H1 (cell line): Measurements from ENCODE around the gene SNRPE. TPM values are rescaled to one million over a fixed set of nuclear protein-coding genes. Genes with fewer than 3 reads are reported as not detected.

Experiments used
- CTCF ChIA-PET: fragments of 300-600 bp; sonication (Branson Sonifier 250); formaldehyde crosslinking; loops from one replicate; lab custom pipeline; 2021; ENCODE audit not compliant: partially characterized antibody; lab: Charles Lee
- POLR2A ChIA-PET: fragments of 300-600 bp; sonication (Branson Sonifier 250); formaldehyde crosslinking; loops from one replicate; lab custom pipeline; 2021; ENCODE audit warnings: inconsistent platforms; ENCODE audit not compliant: partially characterized antibody; lab: Charles Lee
- DNase-seq, 2 experiments: peaks; one replicate each; pipeline versions ENCODE4 v3.0.0 to v3.0.0-alpha.2; 2010 to 2022; ENCODE audit warnings: low spot score in 2 of 2, low read depth in 1 of 2, mixed read lengths in 1 of 2
- FAIRE-seq: peaks from 2 replicates; lab custom pipeline; 2011; peaks lifted over from hg19 to GRCh38; lab: Jason Lieb, UNC
- H2AFZ ChIP-seq: 2 replicates; pipeline ENCODE4 v1.8.1; 2012; ENCODE audit warnings: low read length, inconsistent platforms
- H2AK5ac ChIP-seq: 2 replicates; pipeline ENCODE4 v1.6.1; 2013; ENCODE audit warnings: low read depth, low read length
- H2BK120ac ChIP-seq: replicated peaks from 2 replicates; pipeline ENCODE3; 2013; ENCODE audit warnings: low read depth, low read length, inconsistent platforms
- H2BK12ac ChIP-seq: 2 replicates; pipeline ENCODE4 v1.6.1; 2013; ENCODE audit warnings: low read depth, low read length
- H2BK15ac ChIP-seq: 2 replicates; pipeline ENCODE4 v1.6.1; 2013; ENCODE audit warnings: low read length
- H2BK20ac ChIP-seq: 2 replicates; pipeline ENCODE4 v1.6.1; 2013; ENCODE audit warnings: low read length
- H2BK5ac ChIP-seq: 2 replicates; pipeline ENCODE4 v1.6.1; 2013; ENCODE audit warnings: low read depth, low read length
- H3K14ac ChIP-seq: 2 replicates; pipeline ENCODE4 v1.6.1; 2013; ENCODE audit warnings: inconsistent platforms; ENCODE audit not compliant: insufficient read length
- H3K18ac ChIP-seq: 2 replicates; pipeline ENCODE4 v1.6.1; 2013; ENCODE audit warnings: low read length; ENCODE audit errors: extremely low read depth
- H3K23ac ChIP-seq: 2 replicates; pipeline ENCODE4 v1.6.1; 2013; ENCODE audit warnings: inconsistent platforms; ENCODE audit not compliant: insufficient read length
- H3K23me2 ChIP-seq: 2 replicates; pipeline ENCODE4 v1.6.1; 2013; ENCODE audit warnings: low read depth, low read length
- H3K27ac ChIP-seq: 2 replicates; pipeline ENCODE4 v1.6.1; 2011; ENCODE audit warnings: low read depth, low read length, inconsistent platforms
- H3K27me3 ChIP-seq, 4 experiments: replicated peaks in 1 of 4; 1 replicate in 1 of 4; 2 replicates in 3 of 4; pipeline versions ENCODE4 v1.6.1 to v1.8.1; 2011 to 2013; ENCODE audit warnings: low read length in 3 of 4, mild to moderate bottlenecking in 3 of 4, inconsistent platforms in 2 of 4, mixed read lengths in 2 of 4, moderate library complexity in 1 of 4; ENCODE audit not compliant: control insufficient read depth in 3 of 4, insufficient read depth in 3 of 4; ENCODE audit errors: extremely low read depth in 1 of 4
- H3K36me3 ChIP-seq, 4 experiments: 2 replicates each; pipeline versions ENCODE4 v1.6.1 to v1.8.1; 2011 to 2013; ENCODE audit warnings: mild to moderate bottlenecking in 4 of 4, low read length in 3 of 4, moderate library complexity in 2 of 4, control low read depth in 1 of 4, inconsistent platforms in 1 of 4; ENCODE audit not compliant: insufficient read depth in 4 of 4, control insufficient read depth in 2 of 4
- H3K4ac ChIP-seq: replicated peaks from 2 replicates; pipeline ENCODE3; 2013; ENCODE audit warnings: low read length, low read depth, mixed read lengths, inconsistent platforms; ENCODE audit not compliant: insufficient read length
- H3K4me1 ChIP-seq, 4 experiments: replicated peaks in 1 of 4; 1 replicate in 1 of 4; 2 replicates in 3 of 4; pipeline versions ENCODE4 v1.6.1 to v1.8.1; 2011 to 2013; ENCODE audit warnings: low read length in 3 of 4, inconsistent platforms in 2 of 4, mixed read lengths in 1 of 4; ENCODE audit not compliant: insufficient read depth in 4 of 4, control insufficient read depth in 3 of 4
- H3K4me2 ChIP-seq, 2 experiments: 2 replicates each; pipeline versions ENCODE4 v1.6.1 to v1.8.1; 2011 to 2013; ENCODE audit warnings: low read depth in 2 of 2, low read length in 2 of 2, control low read depth in 1 of 2, inconsistent platforms in 1 of 2, mild to moderate bottlenecking in 1 of 2; ENCODE audit not compliant: insufficient read depth in 1 of 2
- H3K4me3 ChIP-seq, 4 experiments: fragments of 200-600, 300-600 bp in 1 of 4; sonication (generic), shearing (Covaris generic), sonication (Bioruptor Twin) in 1 of 4; 2 replicates each; pipeline versions ENCODE4 v1.5.1 to v1.8.1; 2011 to 2016; ENCODE audit warnings: low read length in 4 of 4, low read depth in 3 of 4, control low read depth in 2 of 4, inconsistent platforms in 2 of 4, mild to moderate bottlenecking in 2 of 4, mixed read lengths in 1 of 4, moderate library complexity in 1 of 4; ENCODE audit not compliant: insufficient read depth in 2 of 4; ENCODE audit errors: extremely low read depth in 1 of 4
- H3K56ac ChIP-seq: replicated peaks from 2 replicates; pipeline ENCODE3; 2013; ENCODE audit warnings: low read depth, mild to moderate bottlenecking, mixed read lengths, low read length, inconsistent platforms; ENCODE audit not compliant: insufficient read length
- H3K79me1 ChIP-seq: 2 replicates; pipeline ENCODE4 v1.6.1; 2013; ENCODE audit warnings: low read depth, low read length, control low read depth
- H3K79me2 ChIP-seq, 2 experiments: 2 replicates each; pipeline versions ENCODE4 v1.6.1 to v1.8.1; 2012 to 2013; ENCODE audit warnings: low read length in 2 of 2, mild to moderate bottlenecking in 2 of 2, inconsistent platforms in 1 of 2; ENCODE audit not compliant: insufficient read depth in 2 of 2, control insufficient read depth in 1 of 2
- H3K9ac ChIP-seq, 4 experiments: replicated peaks in 1 of 4; 1 replicate in 1 of 4; 2 replicates in 3 of 4; pipeline versions ENCODE4 v1.6.1 to v1.8.1; 2011 to 2013; ENCODE audit warnings: low read depth in 3 of 4, low read length in 3 of 4, control low read depth in 2 of 4, mild to moderate bottlenecking in 2 of 4, moderate library complexity in 2 of 4, inconsistent platforms in 1 of 4; ENCODE audit errors: extremely low read depth in 1 of 4
- H3K9me3 ChIP-seq, 2 experiments: 2 replicates each; pipeline versions ENCODE4 v1.6.1 to v1.8.1; 2012 to 2013; ENCODE audit warnings: mild to moderate bottlenecking in 2 of 2, moderate library complexity in 2 of 2, control low read depth in 1 of 2, inconsistent platforms in 1 of 2, low read depth in 1 of 2, low read length in 1 of 2, mixed read lengths in 1 of 2; ENCODE audit not compliant: insufficient read depth in 2 of 2
- H4K20me1 ChIP-seq, 2 experiments: replicated peaks in 1 of 2; 2 replicates each; pipeline versions ENCODE3 to v1.8.1; 2011 to 2013; ENCODE audit warnings: inconsistent platforms in 2 of 2, low read length in 2 of 2, mild to moderate bottlenecking in 1 of 2; ENCODE audit not compliant: insufficient read depth in 2 of 2, control insufficient read depth in 1 of 2
- H4K5ac ChIP-seq: 2 replicates; pipeline ENCODE4 v1.6.1; 2013; ENCODE audit warnings: low read length, low read depth, mixed read lengths, inconsistent platforms; ENCODE audit not compliant: insufficient read length
- H4K8ac ChIP-seq: 2 replicates; pipeline ENCODE4 v1.8.0; 2013; ENCODE audit warnings: mild to moderate bottlenecking, moderate library complexity, low read length, inconsistent platforms; ENCODE audit not compliant: insufficient read depth; ENCODE audit errors: extremely low read depth
- H4K91ac ChIP-seq: replicated peaks from 2 replicates; pipeline ENCODE3; 2013; ENCODE audit warnings: low read length, mixed read lengths, inconsistent platforms; ENCODE audit not compliant: insufficient read length
- BRCA1 ChIP-seq: IDR thresholded peaks from 2 replicates; pipeline ENCODE4 v1.6.1; 2012; ENCODE audit warnings: low read depth, low read length, improper control_type of control experiment
- EP300 ChIP-seq, 2 experiments: IDR thresholded peaks; 1 replicate in 1 of 2; 2 replicates in 1 of 2; pipeline ENCODE4 v1.6.1; 2011 to 2012; ENCODE audit warnings: low read depth in 2 of 2, low read length in 2 of 2, mild to moderate bottlenecking in 2 of 2, borderline replicate concordance in 1 of 2, inconsistent platforms in 1 of 2, moderate library complexity in 1 of 2
- RAD21 ChIP-seq, 2 experiments: IDR thresholded peaks in 1 of 2; conservative IDR thresholded peaks in 1 of 2; 2 replicates each; pipeline ENCODE4 v1.6.1; 2011; ENCODE audit warnings: low read depth in 2 of 2, low read length in 2 of 2, improper control_type of control experiment in 1 of 2, inconsistent platforms in 1 of 2, mild to moderate bottlenecking in 1 of 2, moderate library complexity in 1 of 2
- SIX5 ChIP-seq: IDR thresholded peaks from 2 replicates; pipeline ENCODE4 v1.6.1; 2011; ENCODE audit warnings: mild to moderate bottlenecking, low read depth, low read length
- WGBS, 2 experiments: shearing (Covaris generic) in 1 of 2; methylation state at CpG; one replicate each; pipeline versions ENCODE4 v1.1.6 to v1.1.7; 2013 to 2015; ENCODE audit warnings: low lambda C conversion rate in 2 of 2, mixed read lengths in 2 of 2, inconsistent platforms in 1 of 2, low coverage in 1 of 2, missing lambda C conversion rate in 1 of 2; ENCODE audit not compliant: insufficient replicate concordance in 2 of 2, insufficient coverage in 1 of 2, insufficient read length in 1 of 2; ENCODE audit errors: extremely low coverage in 1 of 2, missing lambda C conversion rate in 1 of 2; 5-methylcytosine and 5-hydroxymethylcytosine counted together
- polyA plus RNA-seq, 7 experiments: library from polyadenylated mRNA; depleted of rRNA in 3 of 7; stranded (reverse) in 5 of 7; unstranded in 2 of 7; fragments of >200 nt in 5 of 7; fragments of 200-250 nt in 2 of 7; gene quantifications; 1 replicate in 5 of 7; 2 replicates in 1 of 7; 4 replicates in 1 of 7; pipeline versions ENCODE4 v1.2.1 to v1.2.3, GENCODE V29; 2011 to 2013; ENCODE audit warnings: missing spikeins in 2 of 7, mixed read lengths in 2 of 7
- total RNA-seq: library from RNA; stranded (reverse); fragmentation: NEBNext Ultra II Directional; extraction: Animal tissue kit (Norgen Biotek cat#: 25700); gene quantifications from 2 replicates; pipeline ENCODE4 v1.2.1, GENCODE V29; 2021

SNRPE gene
- total and polyA plus RNA-seq, 2 of the 8 experiments (the other 6 are each of a cell fraction or from before 2014, with no cell fraction given): 416 to 461 TPM

DNA sequence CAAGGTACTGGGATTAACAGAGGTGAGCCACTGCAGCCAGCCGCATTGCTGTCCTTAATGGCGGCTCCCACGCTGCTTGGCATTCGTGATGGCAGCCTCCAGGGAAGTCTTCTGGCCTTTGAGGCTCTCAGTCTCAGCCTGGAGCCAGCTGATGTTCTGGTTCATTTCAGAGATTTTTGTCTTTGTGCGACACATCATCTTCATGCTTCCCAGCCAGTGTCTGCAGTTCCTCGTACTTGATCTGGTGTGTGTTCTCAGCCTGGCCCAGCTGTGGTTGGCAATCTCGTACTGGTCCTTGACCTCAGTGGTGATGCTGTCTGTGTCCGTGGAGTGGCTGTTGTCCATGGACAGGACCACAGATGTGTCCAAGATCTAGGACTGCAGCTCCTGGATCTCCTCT, 11.7 kb downstream of the SNRPE start:
- Histone ChIP-seq H2BK15ac (no peak overlapping the region), H3K4me1 (peaks cover 0 to 5% (median 0%) of the 10 kb centered on the region in 4 experiments; a peak in 1 of 7 replicates), H3K23me2 (no peaks in the 10 kb centered on the region), H2AK5ac (no peak overlapping the region), H2AFZ (no peak overlapping the region), H3K4me3 (no peak overlapping the region), H3K27me3 (no peaks in the 10 kb centered on the region), H2BK12ac (no peak overlapping the region), H4K91ac (no peak overlapping the region), H4K5ac (no peak overlapping the region), H3K36me3 (peaks cover 4 to 39% (median 11%) of the 10 kb centered on the region in 4 experiments; a peak in 7 of 8 replicates), H3K14ac (no peak overlapping the region), H3K27ac (no peak overlapping the region), H3K79me2 (peaks cover 0 to 5% of the 10 kb centered on the region in 2 experiments; a peak in 1 of 4 replicates), H4K20me1 (no peaks in the 10 kb centered on the region), H3K18ac (no peak overlapping the region), H3K9me3 (no peaks in the 10 kb centered on the region), H2BK20ac (no peak overlapping the region), H3K23ac (no peak overlapping the region), H3K4me2 (no peak overlapping the region), H3K79me1 (no peaks in the 10 kb centered on the region), H4K8ac (no peak overlapping the region), H3K9ac (no peak overlapping the region), H3K4ac (no peak overlapping the region), H2BK120ac (no peak overlapping the region), H3K56ac (no peak overlapping the region), H2BK5ac (no peak overlapping the region)
- ChIA-PET POLR2A (interaction anchor here (0.6 to 14.3 kb wide), 10 partner anchors 9 to 253 kb away, joined by 3 to 174 read pairs (median 4); partner anchors contain the start of gene SNRPE), CTCF (interaction anchor here (0.6 to 12.6 kb wide), 23 partner anchors 9 to 356 kb away, joined by 3 to 261 read pairs (median 10); partner anchors contain the start of gene SOX13)
- FAIRE-seq (no peak), DNase-seq (no peak)
- no peak for TF ChIP-seq EP300 (IDR thresholded peaks at IDR 0.05; ENCODE audit: borderline replicate concordance in 1 of 2, low read depth in 2 of 2, low read length in 2 of 2)
- no peak for TF ChIP-seq RAD21 (IDR thresholded peaks at IDR 0.05 in 1 of 2, conservative IDR thresholded peaks at IDR 0.05 in 1 of 2; ENCODE audit: low read depth in 2 of 2, low read length in 2 of 2)
- TF ChIP-seq SIX5: no peak
- TF ChIP-seq BRCA1: no peak
- WGBS, 2 experiments: 84% methylated on average over 8 of the region's 8 CpGs; no CpG with 5 or more reads in 1 of the 2 experiments
